Measurements from ENCODE around the gene ARV1. TPM values are rescaled to one million over a fixed set of nuclear protein-coding genes. Genes with fewer than 3 reads are reported as not detected.

ARV1 gene
- total and polyA plus RNA-seq, 2 of the 13 experiments (the other 11 are each of a cell fraction or from before 2014, with no cell fraction given): 13.0 to 15.2 TPM

GRCh38 chr1:230978491-230979388, at the start of gene ARV1, which contains the start of gene TTC13 (continued):
- 0 out of 2 replicates have a peak, but pooled peaks have one; percentile 8 for TF ChIP-seq MTERF4 (CRISPR knock-in tag; IDR thresholded peaks at IDR 0.05)
- no peak for TF ChIP-seq FOXJ3 (CRISPR knock-in tag; IDR thresholded peaks at IDR 0.05; ENCODE audit: borderline replicate concordance)
- TF ChIP-seq ZNF691 (CRISPR knock-in tag; IDR thresholded peaks at IDR 0.05; ENCODE audit: borderline replicate concordance, low read depth): peak; percentile 71; the same call in 1 of the 2 replicates
- TF ChIP-seq BRD4 (CRISPR knock-in tag; IDR thresholded peaks at IDR 0.05): no peak
- TF ChIP-seq ZNF710 (CRISPR knock-in tag; IDR thresholded peaks at IDR 0.05; ENCODE audit: borderline replicate concordance): peak; percentile 79; the same call in 1 of the 2 replicates
- TF ChIP-seq MAFK (conservative IDR thresholded peaks at IDR 0.05 in 1 of 2, IDR thresholded peaks at IDR 0.05 in 1 of 2; ENCODE audit: low read length in 2 of 2): no peak
- TF ChIP-seq KLF11 (CRISPR knock-in tag; IDR thresholded peaks at IDR 0.05): no peak
- TF ChIP-seq RERE (CRISPR knock-in tag; IDR thresholded peaks at IDR 0.05; ENCODE audit: low read depth): no peak
- no peak for TF ChIP-seq MIER3 (CRISPR knock-in tag; IDR thresholded peaks at IDR 0.05; ENCODE audit: borderline replicate concordance)
- TF ChIP-seq ZHX2 (IDR thresholded peaks at IDR 0.05; ENCODE audit: low read depth): peak; percentile 52; the same call in 1 of the 2 replicates
- TF ChIP-seq ZHX2 (CRISPR knock-in tag; IDR thresholded peaks at IDR 0.05; ENCODE audit: borderline replicate concordance): no peak

All from HepG2 (cell line).